Hepatocyte (in vitro differentiated cells): ENCODE results near the gene PAK1.
"Not testable (repeated sequence)": the region's sequence is repeated elsewhere in the genome, so short reads cannot be mapped to it uniquely, and the experiment has no call there.

ENCODE experiments used
- CTCF ChIP-seq: fragments of 200-600 bp; sonication (generic); IDR thresholded peaks from 2 replicates; pipeline ENCODE4 v1.5.1; 2016; ENCODE audit warnings: antibody characterized with exemption, mild to moderate bottlenecking; ENCODE audit not compliant: poor library complexity
- EZH2 ChIP-seq: fragments of 200-600 bp; sonication (generic); IDR thresholded peaks from 2 replicates; pipeline ENCODE4 v1.6.1; 2016; ENCODE audit warnings: antibody characterized with exemption, mild to moderate bottlenecking, borderline replicate concordance
- EZH2phosphoT487 ChIP-seq: fragments of 200-600 bp; sonication (generic); IDR thresholded peaks from one replicate; pipeline ENCODE4 v1.6.1; 2018; ENCODE audit warnings: antibody characterized with exemption, mild to moderate bottlenecking, low read depth, moderate library complexity; ENCODE audit not compliant: unreplicated experiment, severe bottlenecking

- TF ChIP-seq CTCF, EZH2, EZH2phosphoT487: not testable (repeated sequence)
These were observed 90.5 kb downstream of the PAK1 start for GRCh38 chr11:77383349-77383748.
